GM21717 (cell line): ENCODE results near the gene KRTAP2-1.
"Not testable (repeated sequence)": the region's sequence is repeated elsewhere in the genome, so short reads cannot be mapped to it uniquely, and the experiment has no call there.

Experiments
- ATAC-seq: cut with Tn5 transposase; IDR thresholded peaks from one replicate; pipeline ENCODE4 v1.9.1; 2021; ENCODE audit warnings: mild to moderate bottlenecking, moderate library complexity; ENCODE audit not compliant: unreplicated experiment

The KRTAP2-1 gene

DNA sequence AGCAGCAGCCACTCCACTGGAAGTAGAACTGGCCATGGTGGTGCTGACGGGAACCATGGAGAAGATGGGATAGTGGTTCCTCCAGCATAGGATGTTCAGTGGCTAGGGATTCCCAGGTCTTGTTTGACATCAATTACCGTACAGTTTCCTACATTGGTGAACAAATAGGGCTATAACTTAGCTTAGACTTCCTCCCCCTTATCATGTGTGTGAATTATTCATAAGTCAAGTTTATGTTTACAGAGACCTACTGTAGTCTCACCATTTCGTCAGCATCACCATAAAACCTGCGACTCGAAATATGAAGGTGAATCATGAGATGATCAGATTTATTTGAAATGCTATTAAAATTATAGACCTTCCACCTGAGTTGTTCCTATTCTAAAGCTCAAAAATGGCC, 11.6 kb upstream of the KRTAP2-1 start:
- no peak for ATAC-seq

DNA sequence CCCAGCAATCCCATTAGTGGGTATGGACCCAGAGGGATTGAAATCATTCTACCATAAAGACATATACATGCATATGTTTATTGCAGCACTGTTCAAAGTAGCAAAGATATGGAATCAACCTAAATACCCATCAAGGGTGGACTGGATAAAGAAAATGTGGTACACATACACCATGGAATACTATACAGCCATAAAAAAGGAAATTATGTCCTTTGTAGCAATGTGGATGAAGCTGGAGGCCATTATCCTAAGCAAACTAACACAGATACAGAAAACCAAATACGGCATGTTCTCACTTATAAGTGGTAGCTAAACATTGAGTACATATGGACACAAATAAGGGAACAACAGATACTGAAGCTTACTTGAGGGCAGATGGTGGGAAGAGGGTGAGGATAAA, 10.4 kb upstream of the KRTAP2-1 start:
- no peak for ATAC-seq

DNA sequence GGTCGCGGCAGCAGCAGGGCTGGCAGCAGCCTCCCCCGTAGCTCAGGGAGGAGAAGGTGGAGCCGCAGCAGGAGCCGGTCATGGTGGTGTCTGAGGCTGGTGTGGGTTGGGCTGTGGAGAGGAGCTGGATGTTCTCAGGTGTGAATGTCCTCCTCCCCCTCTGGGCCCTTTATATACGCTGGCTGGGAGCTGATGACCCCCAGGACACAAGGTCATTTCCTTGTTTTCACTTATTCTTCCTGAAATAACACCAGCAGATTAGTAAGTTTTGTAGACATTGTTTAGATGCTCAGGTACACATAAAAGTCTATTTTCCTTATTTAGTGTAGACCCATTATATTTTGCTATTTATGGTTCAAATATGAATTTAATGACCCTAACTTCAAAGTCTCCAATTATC, 8.0 kb upstream of the KRTAP2-1 start, which contains the start of gene KRTAP2-2:
Gene KRTAP2-2 (minus strand): TSS at position 101 of the 400 bp plus-strand sequence. CDS start 19 bp downstream, at position 82.
- ATAC-seq, result not testable (repeated sequence)

DNA sequence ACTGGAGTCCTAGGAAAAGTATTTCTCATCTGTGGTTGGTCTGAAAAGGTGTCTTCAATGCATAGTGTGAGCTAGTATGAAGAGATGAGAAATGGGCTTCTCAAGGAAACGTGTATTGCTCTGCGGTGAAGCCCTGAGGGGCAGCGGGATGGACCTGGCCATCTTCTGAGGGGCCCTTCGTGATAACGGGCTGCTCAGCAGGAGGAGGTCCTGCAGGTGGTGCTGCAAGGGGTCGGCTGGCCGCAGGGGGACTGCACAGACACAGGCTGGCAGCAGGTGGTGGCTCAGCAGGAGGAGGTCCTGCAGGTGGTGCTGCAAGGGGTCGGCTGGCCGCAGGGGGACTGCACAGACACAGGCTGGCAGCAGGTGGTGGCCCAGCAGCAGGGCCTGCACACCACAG, 7.4 kb upstream of the KRTAP2-1 start:
- ATAC-seq, result not testable (repeated sequence)

DNA sequence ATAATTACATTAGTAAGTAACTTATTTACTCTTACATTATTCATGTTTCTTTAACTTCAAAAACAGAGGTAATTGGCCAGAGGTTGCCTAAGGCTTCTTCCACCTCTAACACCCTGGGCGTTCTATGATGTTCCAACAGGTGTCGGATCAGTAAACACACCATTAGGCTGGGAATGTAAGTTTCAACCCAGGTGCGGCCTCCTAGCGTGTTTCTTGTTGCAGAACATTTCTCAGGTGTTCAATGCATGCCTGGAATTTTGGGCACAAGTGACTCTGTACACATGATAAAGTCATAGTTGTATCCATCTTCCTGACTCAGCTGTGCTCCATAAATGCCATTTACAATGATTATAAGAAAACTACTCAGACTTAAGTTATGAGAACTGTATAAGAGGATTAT, 6.9 kb upstream of the KRTAP2-1 start:
- no peak for ATAC-seq

DNA sequence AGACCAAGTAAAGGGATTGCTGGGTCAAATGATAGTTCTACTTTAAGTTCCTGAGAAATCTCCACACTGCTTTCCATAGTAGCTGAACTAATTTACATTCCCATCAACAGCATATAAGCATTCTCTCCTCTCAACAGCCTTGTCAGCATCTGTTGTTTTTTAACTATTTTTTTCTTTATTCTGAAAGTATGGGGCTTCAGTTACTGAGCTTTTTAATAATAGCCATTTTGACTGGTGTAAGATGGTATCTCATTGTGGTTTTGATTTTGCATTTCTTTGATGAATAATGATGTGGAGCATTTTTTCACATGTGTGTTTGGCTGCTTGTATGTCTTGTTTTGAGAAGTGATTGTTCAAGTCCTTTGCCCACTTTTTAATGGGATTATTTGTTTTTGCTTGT, 5.5 kb upstream of the KRTAP2-1 start:
- no peak for ATAC-seq

DNA sequence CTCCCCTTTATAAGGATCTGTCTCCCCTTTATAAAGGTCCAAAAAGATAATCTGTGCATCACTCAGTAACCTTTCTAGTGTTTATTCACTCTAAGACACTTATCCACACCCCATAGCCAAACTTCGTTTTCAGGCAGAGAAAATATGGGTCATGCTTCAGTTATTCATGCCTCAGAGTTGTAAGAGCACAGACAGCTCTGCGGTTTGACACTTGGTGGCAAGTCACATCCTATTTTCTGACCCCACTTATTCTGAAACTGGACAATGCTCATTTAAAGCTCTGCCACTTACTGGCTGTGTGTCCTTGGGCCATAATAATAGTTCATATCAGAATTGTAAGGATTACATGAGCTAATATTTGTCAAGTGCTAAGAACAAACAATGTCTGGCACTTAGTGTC, 2.0 kb upstream of the KRTAP2-1 start:
- no peak for ATAC-seq

DNA sequence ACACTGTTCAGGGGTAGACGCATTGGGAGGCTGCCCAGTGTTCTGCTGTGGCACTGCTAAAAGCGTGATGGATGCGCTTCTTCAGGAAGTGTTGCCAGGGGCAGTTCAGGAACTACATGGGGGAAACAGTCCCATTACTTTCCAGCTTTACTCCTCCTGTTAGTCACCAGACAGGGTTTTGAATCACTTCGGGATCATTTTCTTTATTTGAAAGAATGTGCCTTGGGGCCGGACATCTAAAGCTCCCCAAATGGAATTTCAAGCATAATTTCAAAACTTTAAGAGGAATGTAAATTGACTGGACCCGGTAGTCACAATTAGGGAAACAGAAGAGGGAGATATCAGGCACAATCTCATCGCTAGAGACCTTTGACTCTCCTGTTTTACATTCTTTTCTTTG, 1.3 kb upstream of the KRTAP2-1 start:
- no peak for ATAC-seq

DNA sequence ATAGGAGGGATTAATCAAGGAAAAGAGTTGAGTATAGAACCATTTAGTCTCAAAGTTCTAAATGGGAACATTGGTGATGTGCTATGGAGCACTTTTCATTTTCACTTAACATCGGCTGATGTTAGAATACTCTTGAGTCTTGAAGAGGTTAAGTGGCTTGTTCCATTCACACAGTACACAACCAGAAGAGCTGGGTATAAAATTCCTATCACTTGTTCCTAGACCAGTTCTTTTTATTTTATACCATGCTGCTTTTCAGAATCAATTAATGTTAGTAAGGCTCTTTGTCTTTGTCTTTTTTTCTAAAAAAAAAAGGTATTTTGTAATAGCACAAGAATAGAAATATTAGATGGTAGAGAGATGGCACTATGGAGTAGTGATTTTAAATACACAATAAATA, 4.2 kb downstream of the KRTAP2-1 start:
- ATAC-seq, result no peak

DNA sequence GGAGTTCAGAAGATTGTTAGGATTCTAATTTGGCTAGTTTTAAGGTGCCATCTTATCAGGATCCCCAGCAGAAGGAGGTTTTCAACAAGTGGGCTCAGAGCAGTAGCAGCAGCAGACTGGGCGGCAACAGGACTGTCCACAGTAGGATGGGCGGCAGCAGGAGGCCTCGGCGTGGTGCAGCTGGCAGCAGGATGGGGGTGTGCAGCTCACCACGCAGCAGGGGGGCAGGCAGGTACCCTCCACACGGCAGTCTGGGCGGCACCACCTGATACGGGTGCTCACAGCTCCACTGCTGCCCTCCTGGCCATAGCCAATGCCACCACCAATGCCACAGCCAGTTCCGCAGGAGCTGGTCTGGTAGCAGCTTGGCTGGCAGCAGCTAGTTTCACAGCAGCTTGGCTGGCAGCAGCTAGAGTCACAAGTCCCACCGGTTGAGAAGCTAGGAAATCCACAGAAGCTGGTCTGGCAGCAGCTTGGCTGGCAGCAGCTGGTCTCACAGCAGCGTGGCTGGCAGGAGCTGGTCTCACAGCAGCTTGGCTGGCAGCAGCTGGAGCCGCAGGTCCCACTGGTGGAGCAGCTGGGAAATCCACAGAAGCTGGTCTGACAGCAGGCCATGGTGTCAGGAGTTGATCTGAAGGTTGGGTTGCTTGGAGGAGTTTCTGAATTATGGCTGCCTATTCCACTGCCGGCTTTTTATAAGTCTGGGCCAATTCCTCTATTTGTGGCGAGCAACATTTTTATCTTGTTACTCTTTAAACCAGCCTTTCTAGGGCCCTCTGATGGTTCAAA, 6.1 kb downstream of the KRTAP2-1 start, which contains the start of gene KRTAP1-1:
Gene KRTAP1-1 (minus strand): TSS at position 668 of the 789 bp plus-strand sequence. CDS start 53 bp downstream, at position 615.
- ATAC-seq, result not testable (repeated sequence)

DNA sequence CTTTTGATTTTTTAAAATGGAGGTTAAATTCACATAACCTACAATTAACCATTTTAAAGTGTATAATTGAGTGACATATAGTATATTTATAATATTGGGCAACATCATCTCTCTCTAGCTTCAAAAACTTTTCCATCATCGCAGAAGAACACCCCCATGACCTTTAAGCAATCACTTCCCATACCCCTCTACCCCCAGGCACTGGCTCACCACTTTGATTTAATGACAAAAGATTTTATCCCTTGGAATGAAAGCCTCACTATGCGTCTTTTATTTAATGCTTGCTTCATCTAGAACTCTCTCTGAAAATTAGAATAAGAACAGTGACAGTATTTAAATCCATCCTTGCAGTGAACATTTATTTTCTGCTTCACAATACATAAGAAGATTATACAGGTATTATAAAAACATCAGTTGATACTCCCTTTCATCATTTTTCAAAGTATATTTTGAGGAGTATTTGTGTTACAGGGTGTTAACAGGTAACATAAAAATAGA, 9.2 kb downstream of the KRTAP2-1 start:
- ATAC-seq, result no peak

DNA sequence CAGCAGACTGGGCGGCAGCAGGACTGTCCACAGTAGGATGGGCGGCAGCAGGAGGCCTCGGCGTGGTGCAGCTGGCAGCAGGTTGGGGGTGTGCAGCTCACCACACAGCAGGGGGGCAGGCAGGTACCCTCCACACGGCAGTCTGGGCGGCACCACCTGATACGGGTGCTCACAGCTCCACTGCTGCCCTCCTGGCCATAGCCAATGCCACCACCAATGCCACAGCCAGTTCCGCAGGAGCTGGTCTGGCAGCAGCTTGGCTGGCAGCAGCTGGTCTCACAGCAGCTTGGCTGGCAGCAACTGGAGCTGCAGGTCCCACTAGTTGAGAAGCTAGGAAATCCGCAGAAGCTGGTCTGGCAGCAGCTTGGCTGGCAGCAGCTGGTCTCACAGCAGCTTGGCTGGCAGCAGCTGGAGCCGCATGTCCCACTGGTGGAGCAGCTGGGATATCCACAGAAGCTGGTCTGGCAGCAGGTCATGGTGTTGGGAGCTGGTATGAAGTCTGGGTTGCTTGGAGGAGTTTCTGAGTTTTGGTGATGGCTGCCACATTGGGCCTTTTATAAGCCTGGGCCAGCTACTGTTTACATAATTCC, 12.7 kb downstream of the KRTAP2-1 start, which contains the start of gene KRTAP1-3:
Gene KRTAP1-3 (minus strand): TSS at position 529 of the 590 bp plus-strand sequence. CDS start 53 bp downstream, at position 476.
- not testable (repeated sequence) for ATAC-seq

DNA sequence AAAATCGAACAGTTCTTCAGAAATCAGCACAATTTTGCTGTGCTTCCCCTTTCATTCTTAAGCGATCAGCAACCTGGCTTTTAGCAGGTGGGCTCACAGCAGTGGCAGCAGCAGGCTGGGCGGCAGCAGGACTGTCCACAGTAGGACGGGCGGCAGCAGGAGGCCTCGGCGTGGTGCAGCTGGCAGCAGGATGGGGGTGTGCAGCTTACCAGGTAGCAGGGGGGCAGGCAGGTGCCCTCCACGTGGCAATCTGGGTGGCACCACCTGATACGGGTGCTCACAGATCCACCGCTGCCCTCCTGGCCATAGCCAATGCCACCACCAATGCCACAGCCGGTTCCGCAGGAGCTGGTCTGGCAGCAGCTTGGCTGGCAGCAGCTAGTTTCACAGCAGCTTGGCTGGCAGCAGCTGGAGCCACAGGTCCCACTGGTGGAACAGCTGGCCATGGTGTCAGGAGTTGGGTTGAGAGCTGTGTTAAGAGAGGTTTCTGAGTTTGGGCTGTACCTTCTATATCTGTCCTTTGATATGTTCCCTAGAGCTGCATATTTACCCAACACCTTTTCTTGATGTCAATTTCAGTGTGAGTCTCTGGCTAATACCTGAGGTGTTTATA, 17.4 kb downstream of the KRTAP2-1 start, which contains the start of gene KRTAP1-4:
Gene KRTAP1-4 (minus strand): TSS at position 563 of the 613 bp plus-strand sequence. CDS start 117 bp downstream, at position 446.
- ATAC-seq, result no peak

DNA sequence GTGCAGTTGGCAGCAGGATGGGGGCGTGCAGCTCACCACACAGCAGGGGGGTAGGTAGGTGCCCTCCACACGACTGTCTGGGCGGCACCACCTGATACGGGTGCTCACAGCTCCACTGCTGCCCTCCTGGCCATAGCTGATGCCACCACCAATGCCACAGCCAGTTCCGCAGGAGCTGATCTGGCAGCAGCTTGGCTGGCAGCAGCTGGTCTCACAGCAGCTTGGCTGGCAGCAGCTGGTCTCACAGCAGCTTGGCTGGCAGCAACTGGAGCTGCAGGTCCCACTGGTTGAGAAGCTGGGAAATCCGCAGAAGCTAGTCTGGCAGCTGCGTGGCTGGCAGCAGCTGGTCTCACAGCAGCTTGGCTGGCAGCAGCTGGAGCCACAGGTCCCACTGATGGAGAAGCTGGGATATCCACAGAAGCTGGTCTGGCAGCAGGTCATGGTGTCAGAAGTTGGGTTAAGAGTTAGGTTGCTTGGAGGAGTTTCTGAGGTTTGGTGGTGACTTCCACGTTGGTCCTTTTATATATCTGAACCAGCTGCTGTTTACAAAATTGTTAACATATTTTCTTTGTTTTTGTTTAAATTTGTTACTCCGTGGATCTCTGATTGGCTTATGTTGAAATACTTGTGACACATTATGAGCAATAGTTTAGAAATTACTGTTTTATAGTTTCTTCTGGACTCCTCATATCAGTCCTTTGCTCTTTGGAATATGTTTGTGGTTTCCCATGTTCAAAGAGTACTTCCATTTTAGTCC, 20.2 kb downstream of the KRTAP2-1 start, which contains the start of gene KRTAP1-5:
Gene KRTAP1-5 (minus strand): TSS at position 494 of the 757 bp plus-strand sequence. CDS start 53 bp downstream, at position 441.
- ATAC-seq, result no peak

DNA sequence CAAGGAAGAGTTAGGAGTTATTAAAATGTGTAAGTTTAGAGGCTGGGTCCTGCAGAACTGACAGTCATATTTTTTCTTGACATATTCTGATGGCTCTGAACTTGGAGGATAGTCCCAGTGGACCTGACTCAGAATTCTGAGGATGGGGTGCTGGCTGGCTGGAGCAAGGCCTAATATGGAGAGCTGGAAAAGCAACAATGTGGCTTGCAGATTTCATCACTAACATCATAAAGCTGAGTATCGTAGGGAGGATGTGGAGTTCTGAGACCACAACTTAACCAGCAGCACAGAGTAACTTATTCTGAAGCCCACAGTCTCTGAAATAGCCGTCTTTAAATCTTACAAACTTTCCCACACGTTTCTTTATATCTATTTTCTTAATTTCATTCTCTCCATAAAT, 22.4 kb downstream of the KRTAP2-1 start:
- no peak for ATAC-seq

DNA sequence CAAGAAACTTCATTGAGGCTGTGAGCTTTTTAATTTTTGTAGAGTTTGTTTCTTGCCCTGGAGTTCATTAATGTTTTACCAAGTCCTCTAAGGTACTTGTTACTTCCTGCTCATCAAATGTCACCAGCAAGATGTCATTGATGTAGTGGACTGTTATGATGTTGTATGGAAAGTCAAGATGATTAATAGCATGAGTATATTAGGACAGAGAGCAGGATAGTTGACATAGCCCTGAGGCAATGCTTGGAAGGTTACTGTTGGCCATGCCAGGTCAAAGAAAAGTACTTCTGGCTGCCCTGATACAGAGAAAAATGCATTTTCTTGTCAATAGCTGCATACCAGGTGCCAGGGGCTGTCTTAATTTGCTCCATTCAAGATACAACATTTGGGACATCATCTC, 26.8 kb downstream of the KRTAP2-1 start:
- no peak for ATAC-seq

DNA sequence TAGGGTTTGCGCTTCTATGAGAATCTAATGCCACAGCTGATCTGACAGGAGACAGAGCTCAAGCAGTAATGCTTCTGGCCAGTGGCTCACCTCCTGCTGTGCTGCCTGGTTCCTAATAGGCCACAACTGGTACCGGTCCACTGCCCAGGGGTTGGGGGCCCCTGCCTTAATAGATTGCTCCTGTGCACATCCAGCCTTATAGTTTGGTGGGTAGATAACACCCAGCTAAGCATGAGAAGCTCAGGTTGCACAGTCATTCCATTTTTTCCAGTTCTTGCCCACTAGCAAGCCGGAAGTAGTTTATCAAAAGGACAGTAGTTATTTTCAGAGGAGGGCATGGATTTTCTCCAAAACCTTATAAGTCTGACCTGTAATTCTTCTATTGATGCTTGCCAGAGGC, 27.7 kb downstream of the KRTAP2-1 start:
- ATAC-seq, result no peak

DNA sequence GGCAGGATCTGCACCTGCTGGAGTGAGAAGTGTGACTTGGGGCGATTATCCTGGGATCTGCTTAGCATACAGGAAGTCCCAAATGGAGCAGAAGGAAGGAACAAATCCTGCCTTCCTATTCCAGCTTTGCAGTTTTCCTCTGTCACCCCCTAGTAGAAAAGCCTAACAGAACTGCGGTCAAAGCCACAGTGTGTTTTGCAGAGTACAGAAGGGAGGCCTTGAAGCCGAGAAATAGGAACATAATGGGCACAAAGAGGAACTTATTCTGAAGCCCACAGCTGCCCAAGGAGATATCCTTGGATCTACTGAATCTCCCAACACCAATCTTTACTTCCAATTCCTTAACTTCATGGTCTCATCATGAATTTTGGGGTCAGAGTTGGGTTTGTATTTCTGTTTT, 28.6 kb downstream of the KRTAP2-1 start:
- no peak for ATAC-seq

DNA sequence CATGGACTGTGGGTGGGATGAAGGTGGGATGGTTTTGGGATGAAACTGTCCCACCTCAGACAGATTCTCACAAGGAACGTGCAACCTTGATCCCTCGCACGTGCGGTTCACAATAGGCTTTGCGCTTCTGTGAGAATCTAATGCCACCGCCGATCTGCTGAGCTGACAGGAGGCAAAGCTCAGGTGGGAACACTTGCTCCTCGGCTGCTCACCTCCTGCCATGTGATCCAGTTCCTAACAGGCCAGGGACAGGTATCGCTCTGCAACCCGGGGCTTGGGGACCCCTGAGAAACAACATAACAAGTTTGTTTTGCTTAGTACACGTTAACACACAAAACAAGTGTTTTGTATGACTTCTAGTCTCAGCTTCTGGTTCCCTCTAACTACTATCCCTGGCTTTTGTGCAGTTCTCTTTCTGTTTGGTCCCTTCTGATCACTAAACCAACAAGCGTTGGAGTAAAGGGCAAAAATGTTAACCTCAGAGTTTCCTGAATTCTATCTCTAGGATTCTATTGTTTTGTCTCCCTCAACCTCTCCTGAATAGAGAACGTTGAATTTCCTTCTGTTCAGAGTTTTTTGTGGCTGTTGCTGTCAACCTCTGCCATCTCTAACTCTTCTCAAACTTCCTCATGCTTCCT, 30.4 kb downstream of the KRTAP2-1 start:
- ATAC-seq, result no peak

DNA sequence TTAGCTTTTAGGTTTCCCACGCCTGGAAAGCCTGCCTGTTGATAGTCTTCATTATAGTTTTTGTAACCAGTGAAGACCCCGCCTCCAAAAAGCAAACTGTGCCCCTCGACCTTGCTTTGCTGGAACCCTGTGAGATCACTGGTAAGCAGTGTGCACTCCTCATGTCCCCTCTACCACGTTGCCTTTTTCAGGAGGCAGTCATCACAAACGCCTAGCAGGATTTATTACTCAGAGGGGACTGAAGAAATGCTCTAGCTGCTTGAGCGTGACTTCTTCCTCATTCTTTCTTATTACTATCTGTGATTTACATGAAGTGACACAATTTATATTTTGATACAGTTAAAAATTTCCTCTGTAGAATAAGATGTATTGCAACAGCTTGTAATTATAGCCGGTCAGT, 31.7 kb downstream of the KRTAP2-1 start:
- ATAC-seq, result no peak
